A549 (cell line): Measurements from ENCODE around the gene ARHGAP25. TPM values are rescaled to one million over a fixed set of nuclear protein-coding genes. Genes with fewer than 3 reads are reported as not detected.

Experiments used
- ATAC-seq, 2 experiments: fragments of 200-7000 bp in 1 of 2; fragments of >200 bp in 1 of 2; cut with Nextera tagmentation in 1 of 2; cut with Tn5 transposase in 1 of 2; 3 replicates each; pipeline versions ENCODE4 v1.8.0 to v1.9.1; 2018 to 2020; ENCODE audit warnings: mild to moderate bottlenecking in 1 of 2, moderate library complexity in 1 of 2
- CTCF ChIA-PET: fragments of 300-600 bp; sonication (Branson Sonifier 250); formaldehyde crosslinking; extraction: SDS; loops from one replicate; lab custom pipeline; 2021; ENCODE audit warnings: antibody characterized with exemption, inconsistent platforms; lab: Yijun Ruan, JAX
- POLR2A ChIA-PET: fragments of 350-600 bp; formaldehyde crosslinking; extraction: SDS; loops from one replicate; lab custom pipeline; 2021; ENCODE audit warnings: antibody characterized with exemption, inconsistent platforms; lab: Yijun Ruan, JAX
- DNase-seq, 2 experiments: peaks; one replicate each; pipeline versions ENCODE4 v3.0.0 to v3.0.0-alpha.2; 2011 to 2016; ENCODE audit warnings: low read depth in 1 of 2, low spot score in 1 of 2
- FAIRE-seq: peaks from 2 replicates; lab custom pipeline; 2011; peaks lifted over from hg19 to GRCh38; lab: Jason Lieb, UNC
- H3K27ac ChIP-seq, 2 experiments: fragments of >200 bp; sonication (Bioruptor Twin); formaldehyde crosslinking; 3 replicates each; pipeline ENCODE4 v1.5.1; 2016 to 2017
- H3K4me1 ChIP-seq: fragments of >200 bp; sonication (Bioruptor Twin); formaldehyde crosslinking; 3 replicates; pipeline ENCODE4 v1.6.1; 2016
- H3K4me2 ChIP-seq: fragments of >200 bp; sonication (Bioruptor Twin); formaldehyde crosslinking; 3 replicates; pipeline ENCODE4 v1.6.1; 2016
- H3K4me3 ChIP-seq: fragments of >200 bp; sonication (Bioruptor Twin); formaldehyde crosslinking; 3 replicates; pipeline ENCODE4 v1.5.1; 2016
- H3K9me3 ChIP-seq: fragments of >200 bp; sonication (Bioruptor Twin); formaldehyde crosslinking; 3 replicates; pipeline ENCODE4 v1.6.1; 2016
- CBX2 ChIP-seq: fragments of 200-600 bp; sonication (generic); IDR thresholded peaks from 2 replicates; pipeline ENCODE4 v1.6.1; 2016; ENCODE audit warnings: low read depth, mild to moderate bottlenecking, borderline replicate concordance
- CEBPB ChIP-seq, 2 experiments: fragments of >200 bp in 1 of 2; sonication (Bioruptor Twin) in 1 of 2; formaldehyde crosslinking in 1 of 2; IDR thresholded peaks; 2 replicates each; pipeline ENCODE4 v1.6.1; 2012 to 2016
- CHD4 ChIP-seq: fragments of 200-600 bp; sonication (generic); IDR thresholded peaks from 2 replicates; pipeline ENCODE4 v1.6.1; 2016; ENCODE audit warnings: antibody characterized with exemption, mild to moderate bottlenecking, borderline replicate concordance
- EHMT2 ChIP-seq: fragments of 200-600 bp; sonication (generic); IDR thresholded peaks from 2 replicates; pipeline ENCODE4 v1.6.1; 2016; ENCODE audit warnings: antibody characterized with exemption, low read depth, mild to moderate bottlenecking, moderate library complexity
- EP300 ChIP-seq, 2 experiments: fragments of >200 bp; sonication (Bioruptor Twin); formaldehyde crosslinking; IDR thresholded peaks; 2 replicates in 1 of 2; 3 replicates in 1 of 2; pipeline ENCODE4 v1.6.1; 2016 to 2017
- ESRRA ChIP-seq: fragments of 150-350 bp; IDR thresholded peaks from 2 replicates; pipeline ENCODE4 v1.6.1; 2014; ENCODE audit warnings: mild to moderate bottlenecking, low read length, borderline replicate concordance
- FOSB ChIP-seq: fragments of 250-450 bp; sonication (Bioruptor Pico); IDR thresholded peaks from 2 replicates; pipeline ENCODE4 v1.5.0; 2020; ENCODE audit warnings: mild to moderate bottlenecking, moderate library complexity
- FOXS1 ChIP-seq: fragments of 250-450 bp; sonication (Bioruptor Pico); IDR thresholded peaks from 2 replicates; pipeline ENCODE4 v1.5.0; 2020; ENCODE audit warnings: mild to moderate bottlenecking, moderate library complexity
- HDAC2 ChIP-seq: fragments of 200-600 bp; sonication (generic); IDR thresholded peaks from 2 replicates; pipeline ENCODE4 v1.6.1; 2016
- HOXB13 ChIP-seq: fragments of 250-450 bp; sonication (Bioruptor Pico); IDR thresholded peaks from 2 replicates; pipeline ENCODE4 v1.5.0; 2020; ENCODE audit warnings: low read depth, mild to moderate bottlenecking, moderate library complexity
- JUN ChIP-seq, 2 experiments: fragments of >200 bp; sonication (Bioruptor Twin); formaldehyde crosslinking; IDR thresholded peaks; 2 replicates in 1 of 2; 3 replicates in 1 of 2; pipeline ENCODE4 v1.6.1; 2016 to 2017
- JUNB ChIP-seq: fragments of >200 bp; sonication (Bioruptor Twin); formaldehyde crosslinking; IDR thresholded peaks from 2 replicates; pipeline ENCODE4 v1.6.1; 2016
- KDM1A ChIP-seq: fragments of 200-600 bp; sonication (generic); IDR thresholded peaks from 2 replicates; pipeline ENCODE4 v1.6.1; 2016; ENCODE audit warnings: low read depth, mild to moderate bottlenecking
- KDM5A ChIP-seq: fragments of 200-600 bp; sonication (generic); IDR thresholded peaks from 2 replicates; pipeline ENCODE4 v1.6.1; 2016; ENCODE audit warnings: antibody characterized with exemption, mild to moderate bottlenecking
- MAZ ChIP-seq: fragments of 150-350 bp; IDR thresholded peaks from 2 replicates; pipeline ENCODE4 v1.6.1; 2014; ENCODE audit warnings: antibody characterized with exemption, low read depth, low read length, borderline replicate concordance
- NFE2L2 ChIP-seq: fragments of 150-350 bp; conservative IDR thresholded peaks from 2 replicates; pipeline ENCODE4 v1.6.1; 2014; ENCODE audit warnings: low read length
- POLR2A ChIP-seq: IDR thresholded peaks from 2 replicates; pipeline ENCODE4 v1.6.1; 2012; ENCODE audit warnings: mild to moderate bottlenecking, low read length
- RAD21 ChIP-seq, 2 experiments: fragments of >200 bp in 1 of 2; sonication (Bioruptor Twin) in 1 of 2; formaldehyde crosslinking in 1 of 2; IDR thresholded peaks in 1 of 2; conservative IDR thresholded peaks in 1 of 2; 2 replicates in 1 of 2; 3 replicates in 1 of 2; pipeline ENCODE4 v1.6.1; 2012 to 2018; ENCODE audit warnings: inconsistent platforms in 1 of 2
- RNF2 ChIP-seq: fragments of 200-600 bp; sonication (generic); IDR thresholded peaks from 2 replicates; pipeline ENCODE4 v1.6.1; 2016; ENCODE audit warnings: low read depth, mild to moderate bottlenecking, antibody characterized with exemption, moderate library complexity, borderline replicate concordance
- SMC3 ChIP-seq: fragments of >200 bp; sonication (Bioruptor Twin); formaldehyde crosslinking; IDR thresholded peaks from 3 replicates; pipeline ENCODE4 v1.6.1; 2018; ENCODE audit warnings: inconsistent platforms
- TFCP2L1 ChIP-seq: fragments of 250-450 bp; sonication (Bioruptor Pico); IDR thresholded peaks from 2 replicates; pipeline ENCODE4 v1.5.0; 2021; ENCODE audit warnings: mild to moderate bottlenecking
- WGBS: methylation state at CpG from one replicate; pipeline ENCODE4 v1.1.6; 2017; ENCODE audit errors: missing lambda C conversion rate; 5-methylcytosine and 5-hydroxymethylcytosine counted together
- polyA plus RNA-seq, 4 experiments: library from polyadenylated mRNA; depleted of rRNA in 3 of 4; stranded (reverse); fragments of >200 nt; fragmentation: RNase III in 1 of 4; extraction: RNeasy Plus Mini Kit Qiagen cat#74134 plus additional on column Dnase treatment in 1 of 4; gene quantifications; 2 replicates in 3 of 4; 3 replicates in 1 of 4; pipeline ENCODE4 v1.2.3, GENCODE V29; 2011 to 2017
- TF ChIP-seq, protein P1 (sequence below): IDR thresholded peaks from 2 replicates; pipeline ENCODE4 v1.6.1; 2012; ENCODE audit warnings: low read depth, borderline replicate concordance
- TF ChIP-seq, protein P2 (sequence below): fragments of 250-450 bp; sonication (Bioruptor Pico); IDR thresholded peaks from 2 replicates; pipeline ENCODE4 v1.5.0; 2020; ENCODE audit warnings: low read depth, mild to moderate bottlenecking, moderate library complexity
- TF ChIP-seq, protein P3 (sequence below): IDR thresholded peaks from 2 replicates; pipeline ENCODE4 v1.6.1; 2012
- TF ChIP-seq, protein P4 (sequence below): fragments of >200 bp; sonication (Bioruptor Twin); formaldehyde crosslinking; IDR thresholded peaks from 3 replicates; pipeline ENCODE4 v1.5.1; 2016

The ARHGAP25 gene
- polyA plus RNA-seq, 2 of the 4 experiments (the other 2 are of a cell fraction): 0.50 to 2.4 TPM

DNA sequence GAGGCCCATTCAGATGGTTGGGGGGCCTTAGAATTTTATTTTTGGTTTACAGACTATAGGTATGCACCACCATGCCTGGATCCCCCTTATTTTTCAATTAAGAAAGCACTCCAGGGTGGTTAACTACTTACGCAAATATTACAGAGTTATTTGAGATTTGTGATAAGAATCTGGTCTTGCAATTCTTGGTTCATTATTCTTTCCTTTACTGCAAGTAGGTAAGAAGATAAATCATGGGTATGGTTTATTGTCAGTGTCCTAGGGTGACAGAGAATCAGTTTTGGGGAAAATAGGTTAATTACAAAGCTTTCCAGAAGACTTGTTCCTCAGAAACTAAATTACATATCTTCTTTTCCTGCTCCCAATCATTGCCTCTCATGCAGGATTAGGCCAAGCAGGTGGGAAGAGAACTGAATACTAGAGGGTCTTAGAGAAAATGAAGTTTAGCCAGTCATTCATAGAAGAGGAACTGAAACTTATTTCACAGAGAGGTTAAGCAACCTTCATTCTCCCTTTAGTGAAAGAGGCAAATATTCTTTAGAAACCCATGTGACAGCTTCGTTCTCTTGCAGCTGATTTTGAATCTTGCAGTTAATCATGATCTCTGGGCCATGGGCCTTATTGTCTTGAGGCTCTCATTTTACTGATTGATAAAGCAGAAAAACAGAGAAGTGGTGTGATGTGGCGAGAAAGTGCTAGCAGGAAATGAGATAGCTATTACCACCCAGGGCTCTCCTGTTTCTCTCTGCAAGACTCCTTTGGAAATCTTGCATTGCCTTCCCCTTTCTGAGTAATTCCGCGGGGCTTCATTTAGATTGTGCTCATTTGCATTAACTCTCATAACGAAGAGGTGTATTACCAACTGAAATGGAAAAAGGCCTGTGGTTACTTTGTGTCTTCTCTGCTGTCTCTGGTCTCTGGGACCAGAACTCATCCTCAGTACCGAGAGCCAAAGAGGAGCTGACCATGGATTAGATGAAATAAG lies 44.8 kb upstream of the ARHGAP25 start:
- no peak for DNase-seq
- Histone ChIP-seq H3K4me3 (no peak overlapping the region), H3K27ac (no peak overlapping the region), H3K9me3 (no peaks in the 10 kb centered on the region), H3K4me2 (no peak overlapping the region), H3K4me1 (no peaks in the 10 kb centered on the region)
- ChIA-PET CTCF (interaction anchor here (1.1 to 2.1 kb wide), 3 partner anchors 19 to 236 kb away, joined by 3 to 11 read pairs (median 4); no protein-coding TSS in a partner anchor), POLR2A (no interaction called here)
- FAIRE-seq: no peak
- 71% methylated on average over 7 of the region's 7 CpGs for WGBS
- no peak for ATAC-seq
- TF ChIP-seq SMC3: no peak
- no peak for TF ChIP-seq MAZ

DNA sequence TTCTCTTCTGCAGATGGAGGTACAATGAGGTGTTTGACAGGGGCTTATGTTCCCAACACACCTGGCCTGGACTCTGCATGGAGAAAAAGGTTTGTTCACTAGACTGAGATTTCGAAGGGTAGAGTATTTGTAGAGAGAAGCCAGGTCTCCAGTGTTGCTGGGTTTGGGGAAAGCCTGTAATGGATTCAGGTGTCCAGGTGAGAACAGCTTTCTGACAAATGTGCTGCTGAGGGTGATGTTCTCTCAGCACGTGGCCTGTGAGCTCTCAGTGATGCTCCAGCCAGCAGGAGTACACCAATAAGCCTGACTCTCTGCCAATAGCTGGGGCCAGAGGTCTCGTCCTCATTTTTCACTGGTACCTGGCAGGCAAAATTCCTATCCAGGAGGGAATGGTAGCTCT lies 43.8 kb upstream of the ARHGAP25 start:
- ChIA-PET POLR2A (no interaction called here), CTCF (interaction anchor here (0.6 to 2.1 kb wide), 3 partner anchors 18 to 235 kb away, joined by 3 to 11 read pairs (median 4); no protein-coding TSS in a partner anchor)
- H3K27ac ChIP-seq: no peak overlapping the region
- no peak overlapping the region for H3K4me3 ChIP-seq
- 21% methylated on average over 3 of the region's 3 CpGs for WGBS
- no peaks in the 10 kb centered on the region for H3K9me3 ChIP-seq
- DNase-seq (no peak), ATAC-seq (no peak), FAIRE-seq (no peak)
- no peak overlapping the region for H3K4me2 ChIP-seq
- no peaks in the 10 kb centered on the region for H3K4me1 ChIP-seq
- no peak for TF ChIP-seq CHD4
- TF ChIP-seq EP300 (IDR thresholded peaks at IDR 0.05): no peak
- no peak for TF ChIP-seq JUN (IDR thresholded peaks at IDR 0.05)
- no peak for TF ChIP-seq TFCP2L1 (CRISPR knock-in tag)
- TF ChIP-seq HOXB13 (CRISPR knock-in tag): no peak
- TF ChIP-seq EHMT2: no peak
- TF ChIP-seq, protein P1, sequence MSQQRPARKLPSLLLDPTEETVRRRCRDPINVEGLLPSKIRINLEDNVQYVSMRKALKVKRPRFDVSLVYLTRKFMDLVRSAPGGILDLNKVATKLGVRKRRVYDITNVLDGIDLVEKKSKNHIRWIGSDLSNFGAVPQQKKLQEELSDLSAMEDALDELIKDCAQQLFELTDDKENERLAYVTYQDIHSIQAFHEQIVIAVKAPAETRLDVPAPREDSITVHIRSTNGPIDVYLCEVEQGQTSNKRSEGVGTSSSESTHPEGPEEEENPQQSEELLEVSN: no peak
- TF ChIP-seq, protein P2, sequence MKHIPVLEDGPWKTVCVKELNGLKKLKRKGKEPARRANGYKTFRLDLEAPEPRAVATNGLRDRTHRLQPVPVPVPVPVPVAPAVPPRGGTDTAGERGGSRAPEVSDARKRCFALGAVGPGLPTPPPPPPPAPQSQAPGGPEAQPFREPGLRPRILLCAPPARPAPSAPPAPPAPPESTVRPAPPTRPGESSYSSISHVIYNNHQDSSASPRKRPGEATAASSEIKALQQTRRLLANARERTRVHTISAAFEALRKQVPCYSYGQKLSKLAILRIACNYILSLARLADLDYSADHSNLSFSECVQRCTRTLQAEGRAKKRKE (CRISPR knock-in tag): no peak
- no peak for TF ChIP-seq RNF2
- TF ChIP-seq KDM5A: no peak
- no peak for TF ChIP-seq ESRRA
- no peak for TF ChIP-seq CEBPB (IDR thresholded peaks at IDR 0.05)
- TF ChIP-seq, protein P3, sequence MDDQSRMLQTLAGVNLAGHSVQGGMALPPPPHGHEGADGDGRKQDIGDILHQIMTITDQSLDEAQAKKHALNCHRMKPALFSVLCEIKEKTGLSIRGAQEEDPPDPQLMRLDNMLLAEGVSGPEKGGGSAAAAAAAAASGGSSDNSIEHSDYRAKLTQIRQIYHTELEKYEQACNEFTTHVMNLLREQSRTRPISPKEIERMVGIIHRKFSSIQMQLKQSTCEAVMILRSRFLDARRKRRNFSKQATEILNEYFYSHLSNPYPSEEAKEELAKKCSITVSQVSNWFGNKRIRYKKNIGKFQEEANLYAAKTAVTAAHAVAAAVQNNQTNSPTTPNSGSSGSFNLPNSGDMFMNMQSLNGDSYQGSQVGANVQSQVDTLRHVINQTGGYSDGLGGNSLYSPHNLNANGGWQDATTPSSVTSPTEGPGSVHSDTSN: no peak
- TF ChIP-seq HDAC2: no peak
- TF ChIP-seq KDM1A: no peak

DNA sequence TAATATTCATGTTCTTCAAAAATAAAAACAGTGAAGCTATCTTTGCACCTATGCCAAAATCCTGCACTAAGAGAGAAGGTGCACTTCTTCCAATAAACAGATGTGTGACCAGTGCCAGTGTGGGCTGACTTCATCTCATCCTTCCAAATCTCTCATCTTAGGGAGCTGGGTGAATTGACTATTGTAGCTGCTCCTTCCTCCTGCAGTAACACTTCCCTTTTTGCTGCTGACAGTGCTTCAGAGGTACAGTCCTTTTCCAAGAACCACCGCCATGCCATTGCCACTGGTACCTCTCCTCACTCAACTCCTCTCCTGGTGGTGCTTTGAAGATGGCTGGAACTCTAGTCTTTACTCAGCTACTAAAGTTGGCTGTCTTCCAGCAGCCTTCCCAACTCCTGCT lies 42.1 kb upstream of the ARHGAP25 start:
- ATAC-seq (no peak), DNase-seq (no peak)
- Histone ChIP-seq H3K9me3 (peaks cover 12% of the 10 kb centered on the region; the same call in 2 of the 3 replicates), H3K4me2 (no peak overlapping the region), H3K4me1 (no peaks in the 10 kb centered on the region), H3K27ac (no peak overlapping the region)
- POLR2A ChIA-PET: no interaction called here
- 29% methylated on average over 1 of the region's 1 CpG for WGBS
- TF ChIP-seq ESRRA: no peak
- no peak for TF ChIP-seq NFE2L2
- TF ChIP-seq, protein P2 (CRISPR knock-in tag): no peak
- no peak for TF ChIP-seq FOXS1 (CRISPR knock-in tag)
- no peak for TF ChIP-seq EHMT2
- no peak for TF ChIP-seq RAD21 (conservative IDR thresholded peaks at IDR 0.05 in 1 of 2, IDR thresholded peaks at IDR 0.05 in 1 of 2)
- TF ChIP-seq JUNB: no peak
- no peak for TF ChIP-seq FOSB (CRISPR knock-in tag)
- no peak for TF ChIP-seq POLR2A
- TF ChIP-seq, protein P1: no peak
- TF ChIP-seq CBX2: no peak
- TF ChIP-seq, protein P4, sequence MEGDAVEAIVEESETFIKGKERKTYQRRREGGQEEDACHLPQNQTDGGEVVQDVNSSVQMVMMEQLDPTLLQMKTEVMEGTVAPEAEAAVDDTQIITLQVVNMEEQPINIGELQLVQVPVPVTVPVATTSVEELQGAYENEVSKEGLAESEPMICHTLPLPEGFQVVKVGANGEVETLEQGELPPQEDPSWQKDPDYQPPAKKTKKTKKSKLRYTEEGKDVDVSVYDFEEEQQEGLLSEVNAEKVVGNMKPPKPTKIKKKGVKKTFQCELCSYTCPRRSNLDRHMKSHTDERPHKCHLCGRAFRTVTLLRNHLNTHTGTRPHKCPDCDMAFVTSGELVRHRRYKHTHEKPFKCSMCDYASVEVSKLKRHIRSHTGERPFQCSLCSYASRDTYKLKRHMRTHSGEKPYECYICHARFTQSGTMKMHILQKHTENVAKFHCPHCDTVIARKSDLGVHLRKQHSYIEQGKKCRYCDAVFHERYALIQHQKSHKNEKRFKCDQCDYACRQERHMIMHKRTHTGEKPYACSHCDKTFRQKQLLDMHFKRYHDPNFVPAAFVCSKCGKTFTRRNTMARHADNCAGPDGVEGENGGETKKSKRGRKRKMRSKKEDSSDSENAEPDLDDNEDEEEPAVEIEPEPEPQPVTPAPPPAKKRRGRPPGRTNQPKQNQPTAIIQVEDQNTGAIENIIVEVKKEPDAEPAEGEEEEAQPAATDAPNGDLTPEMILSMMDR: no peak
- no peak for TF ChIP-seq TFCP2L1 (CRISPR knock-in tag)
- TF ChIP-seq, all 56 proteins: peak for 0
- no peak for FAIRE-seq
- CTCF ChIA-PET: interaction anchor here (0.7 to 2.1 kb wide), 4 partner anchors 16 to 233 kb away, joined by 3 to 7 read pairs (median 4); no protein-coding TSS in a partner anchor
- H3K4me3 ChIP-seq: no peak overlapping the region
